HepG2 (cell line): ENCODE data around the gene FMNL2. TPM values are rescaled to one million over a fixed set of nuclear protein-coding genes. Genes with fewer than 3 reads are reported as not detected.

Experiments used
- ATAC-seq: fragments of 200-7000 bp; cut with Tn5 transposase; 3 replicates; pipeline ENCODE4 v1.9.1; 2020; ENCODE audit warnings: mild to moderate bottlenecking, moderate library complexity
- BruUV-seq: library from RNA; stranded (reverse); fragments of 400-500 nt; replicated peaks from 2 replicates; lab custom pipeline; 2021; lab: Mats Ljungman, UMichigan
- CTCF ChIA-PET: fragments of 300-600 bp; formaldehyde crosslinking; extraction: SDS; loops from one replicate; lab custom pipeline; 2021; ENCODE audit warnings: low total read pairs, inconsistent platforms, low intra/inter-chr PET ratio; lab: Yijun Ruan, JAX
- POLR2A ChIA-PET: fragments of 350-600 bp; sonication (Branson Sonifier 250); formaldehyde crosslinking; loops from one replicate; lab custom pipeline; 2020; ENCODE audit warnings: antibody characterized with exemption, inconsistent platforms; lab: Yijun Ruan, JAX
- DNase-seq: peaks from one replicate; pipeline ENCODE4 v3.0.0-alpha.2; 2015; ENCODE audit warnings: low spot score
- FAIRE-seq: peaks from 3 replicates; lab custom pipeline; 2011; peaks lifted over from hg19 to GRCh38; lab: Jason Lieb, UNC
- H2AFZ ChIP-seq: one replicate; pipeline ENCODE4 v1.6.1; 2011; ENCODE audit warnings: low read length, inconsistent platforms
- H3K27ac ChIP-seq: fragments of 300-600 bp; 3 replicates; pipeline ENCODE4 v1.8.0; 2011; ENCODE audit warnings: mixed run types, mild to moderate bottlenecking, mixed read lengths, low read length, inconsistent platforms; ENCODE audit not compliant: insufficient read depth; ENCODE audit errors: extremely low read length
- H3K27me3 ChIP-seq, 2 experiments: fragments of 200-600 bp in 1 of 2; 2 replicates in 1 of 2; 3 replicates in 1 of 2; pipeline versions ENCODE4 v1.6.0 to v1.8.0; 2011; ENCODE audit warnings: low read length in 2 of 2, mild to moderate bottlenecking in 2 of 2, moderate library complexity in 2 of 2, inconsistent platforms in 1 of 2; ENCODE audit not compliant: insufficient read depth in 2 of 2, control insufficient read depth in 1 of 2
- H3K36me3 ChIP-seq, 2 experiments: fragments of 200-600 bp in 1 of 2; replicated peaks in 1 of 2; 2 replicates in 1 of 2; 3 replicates in 1 of 2; pipeline versions ENCODE4 v1.5.1 to v1.8.0; 2011; ENCODE audit warnings: low read length in 2 of 2, inconsistent platforms in 1 of 2; ENCODE audit not compliant: insufficient read depth in 2 of 2, control insufficient read depth in 1 of 2
- H3K4me1 ChIP-seq: 2 replicates; pipeline ENCODE4 v1.5.1; 2012; ENCODE audit warnings: low read length, inconsistent platforms; ENCODE audit not compliant: insufficient read depth
- H3K4me2 ChIP-seq: 2 replicates; pipeline ENCODE4 v1.6.0; 2011; ENCODE audit warnings: low read depth, low read length, inconsistent platforms
- H3K4me3 ChIP-seq, 3 experiments: fragments of 200-600 bp in 1 of 3; sonication (generic), shearing (Covaris generic) in 1 of 3; replicated peaks in 1 of 3; 2 replicates each; pipeline ENCODE4 v1.5.1; 2011 to 2016; ENCODE audit warnings: low read length in 3 of 3, inconsistent platforms in 2 of 3, low read depth in 2 of 3, mild to moderate bottlenecking in 2 of 3, control low read depth in 1 of 3, mixed read lengths in 1 of 3; ENCODE audit not compliant: insufficient read depth in 1 of 3
- H3K79me2 ChIP-seq: one replicate; pipeline ENCODE4 v1.6.1; 2011; ENCODE audit warnings: low read length, inconsistent platforms; ENCODE audit not compliant: insufficient read depth
- H3K9ac ChIP-seq: 2 replicates; pipeline ENCODE4 v1.6.0; 2011; ENCODE audit warnings: mild to moderate bottlenecking, low read depth, low read length, inconsistent platforms; ENCODE audit not compliant: insufficient read depth
- H3K9me3 ChIP-seq: 2 replicates; pipeline ENCODE4 v1.5.1; 2012; ENCODE audit warnings: mild to moderate bottlenecking, low read length
- H4K20me1 ChIP-seq: 2 replicates; pipeline ENCODE4 v1.6.0; 2011; ENCODE audit warnings: inconsistent platforms, mild to moderate bottlenecking, low read length, moderate library complexity; ENCODE audit not compliant: insufficient read depth
- AGO2 ChIP-seq: fragments of 200-400 bp; formaldehyde crosslinking; optimal IDR thresholded peaks from 2 replicates; pipeline ENCODE3; 2017; ENCODE audit warnings: mild to moderate bottlenecking, low read depth, low read length, moderate library complexity
- ATF1 ChIP-seq: IDR thresholded peaks from 2 replicates; pipeline ENCODE4 v1.6.1; 2016; ENCODE audit warnings: mild to moderate bottlenecking, control low read depth
- EHMT2 ChIP-seq: fragments of 200-600 bp; sonication (generic); IDR thresholded peaks from 2 replicates; pipeline ENCODE4 v1.7.0; 2017; ENCODE audit warnings: antibody characterized with exemption, low read depth, low read length, borderline replicate concordance
- FOSL2 ChIP-seq: sonication (generic); formaldehyde crosslinking; IDR thresholded peaks from 2 replicates; pipeline ENCODE4 v1.4.0; 2020; ENCODE audit warnings: missing genetic modification reagents
- GPN1 ChIP-seq: sonication (generic); formaldehyde crosslinking; IDR thresholded peaks from 2 replicates; pipeline ENCODE4 v1.5.1; 2020; ENCODE audit warnings: missing genetic modification reagents, borderline replicate concordance
- GTF3A ChIP-seq: sonication (generic); formaldehyde crosslinking; conservative IDR thresholded peaks from 2 replicates; pipeline ENCODE4 v1.4.0; 2020; ENCODE audit warnings: mild to moderate bottlenecking, missing genetic modification reagents
- HDAC6 ChIP-seq: fragments of 200-600 bp; sonication (generic); IDR thresholded peaks from 2 replicates; pipeline ENCODE4 v1.7.0; 2017; ENCODE audit warnings: mild to moderate bottlenecking, antibody characterized with exemption, low read length, low read depth
- PAX8 ChIP-seq: sonication (generic); formaldehyde crosslinking; IDR thresholded peaks from 2 replicates; pipeline ENCODE4 v1.8.0; 2022; ENCODE audit warnings: mild to moderate bottlenecking, missing genetic modification reagents, borderline replicate concordance
- PITX1 ChIP-seq: sonication (generic); formaldehyde crosslinking; IDR thresholded peaks from 2 replicates; pipeline ENCODE4 v1.5.1; 2020; ENCODE audit warnings: mild to moderate bottlenecking, missing genetic modification reagents
- PPARG ChIP-seq: conservative IDR thresholded peaks from 2 replicates; pipeline ENCODE4 v1.6.1; 2016; ENCODE audit warnings: missing biosample characterization, missing genetic modification reagents
- SOX6 ChIP-seq, 2 experiments: fragments of 450-650 bp in 1 of 2; sonication (generic) in 1 of 2; formaldehyde crosslinking in 1 of 2; IDR thresholded peaks; 2 replicates each; pipeline versions ENCODE4 v1.4.0 to v1.6.1; 2017 to 2020; ENCODE audit warnings: antibody characterized with exemption in 1 of 2, mild to moderate bottlenecking in 1 of 2, missing genetic modification reagents in 1 of 2
- TGIF2 ChIP-seq: IDR thresholded peaks from 2 replicates; pipeline ENCODE4 v1.6.1; 2016; ENCODE audit warnings: control low read depth, missing compliant biosample characterization
- ZFP90 ChIP-seq: sonication (generic); formaldehyde crosslinking; IDR thresholded peaks from 2 replicates; pipeline ENCODE4 v1.8.0; 2022; ENCODE audit warnings: missing genetic modification reagents, mild to moderate bottlenecking, inconsistent platforms, borderline replicate concordance
- ZFY ChIP-seq: sonication (generic); formaldehyde crosslinking; IDR thresholded peaks from 2 replicates; pipeline ENCODE4 v1.4.0; 2020; ENCODE audit warnings: missing genetic modification reagents
- ZNF34 ChIP-seq: sonication (generic); formaldehyde crosslinking; IDR thresholded peaks from 2 replicates; pipeline ENCODE4 v1.4.0; 2020; ENCODE audit warnings: mild to moderate bottlenecking, missing genetic modification reagents, borderline replicate concordance
- ZNF644 ChIP-seq: IDR thresholded peaks from 2 replicates; pipeline ENCODE4 v1.6.1; 2016; ENCODE audit warnings: low read depth
- ZNF720 ChIP-seq: sonication (generic); formaldehyde crosslinking; IDR thresholded peaks from 2 replicates; pipeline ENCODE4 v1.4.0; 2020; ENCODE audit warnings: missing genetic modification reagents
- ZNF850 ChIP-seq: sonication (generic); formaldehyde crosslinking; conservative IDR thresholded peaks from 2 replicates; pipeline ENCODE4 v1.9.0; 2021; ENCODE audit warnings: mild to moderate bottlenecking, missing genetic modification reagents
- WGBS: methylation state at CpG from one replicate; pipeline ENCODE4 v1.1.6; 2017; ENCODE audit warnings: low lambda C conversion rate; 5-methylcytosine and 5-hydroxymethylcytosine counted together
- in situ Hi-C: cut with HindIII; loops from 2 replicates; pipeline ENCODE4 v1.10.0; 2017; ENCODE audit warnings: low pct_unique_long_range_greater_than_20kb; ENCODE audit not compliant: extremely low pct_ligation_motif_present
- intact Hi-C: fragments of 100-400 bp; cut with micrococcal nuclease; formaldehyde crosslinking; loops from one replicate; pipeline ENCODE4 v1.10.0; 2022; ENCODE audit not compliant: unreplicated experiment
- polyA plus RNA-seq, 8 experiments: library from polyadenylated mRNA; depleted of rRNA in 3 of 8; stranded (reverse) in 7 of 8; unstranded in 1 of 8; fragments of >200 nt; fragmentation: Illumina TruSeq in 4 of 8; extraction: Trizol in 4 of 8; gene quantifications; 2 replicates each; pipeline versions ENCODE4 v1.2.1 to v1.2.3, GENCODE V29; 2011 to 2016; ENCODE audit warnings: low read depth in 4 of 8, missing spikeins in 1 of 8, mixed read lengths in 1 of 8; ENCODE audit not compliant: insufficient read depth in 1 of 8
- total RNA-seq, 5 experiments: library from RNA; depleted of rRNA; stranded (reverse); fragments of >200 nt; fragmentation: Illumina TruSeq; extraction: Trizol; gene quantifications; 2 replicates each; pipeline ENCODE4 v1.2.3, GENCODE V29; 2016; ENCODE audit warnings: low read depth in 1 of 5
- TF ChIP-seq, protein P1 (sequence below): sonication (generic); formaldehyde crosslinking; IDR thresholded peaks from 2 replicates; pipeline ENCODE4 v1.9.0; 2021; ENCODE audit warnings: missing genetic modification reagents, mild to moderate bottlenecking, borderline replicate concordance
- TF ChIP-seq, protein P2 (sequence below): sonication (generic); formaldehyde crosslinking; IDR thresholded peaks from 2 replicates; pipeline ENCODE4 v1.4.0; 2020; ENCODE audit warnings: missing genetic modification reagents, borderline replicate concordance

Gene FMNL2
- total and polyA plus RNA-seq, 2 of the 13 experiments (the other 11 are each of a cell fraction or from before 2014, with no cell fraction given), result 66.5 to 67.7 TPM

DNA sequence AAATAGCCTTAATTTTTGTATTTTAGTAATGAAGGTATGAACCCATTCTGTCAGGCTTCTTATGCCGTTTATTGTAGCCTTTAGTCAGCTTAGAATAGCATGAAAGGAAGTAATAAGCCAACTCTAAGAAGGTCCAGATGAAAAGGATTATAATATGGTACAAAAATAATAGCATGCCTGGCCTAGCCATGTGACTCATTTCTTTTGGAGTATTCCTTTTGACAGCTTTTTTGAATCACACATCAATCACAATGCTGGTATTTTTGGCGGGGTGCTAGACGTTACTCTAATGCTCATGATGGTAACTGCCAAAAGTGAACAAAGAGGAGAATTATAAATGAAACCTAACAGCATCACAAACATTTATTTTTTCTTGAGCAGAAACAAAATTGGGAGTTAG lies 19.9 kb downstream of the FMNL2 start:
- in situ Hi-C loops, result no loop called here
- peaks cover 19% of the 10 kb centered on the region for H4K20me1 ChIP-seq
- H3K9ac ChIP-seq, result 0 out of 2 replicates have a peak overlapping the region, but pooled peaks have one; percentile 25
- peaks cover 88% of the 10 kb centered on the region for H3K4me1 ChIP-seq
- peaks cover 90% of the 10 kb centered on the region for H3K79me2 ChIP-seq
- FAIRE-seq, result no peak
- peak overlapping the region; percentile 64; the same call in 1 of the 2 replicates for H3K4me2 ChIP-seq
- peaks cover 1 to 11% of the 10 kb centered on the region in 2 experiments; a peak in 3 of 5 replicates for H3K36me3 ChIP-seq
- peak overlapping the region in 1 of 3 experiments; percentile 8; a peak in 1 of 6 replicates for H3K4me3 ChIP-seq
- BruUV-seq, result TSS peak; percentile 14
- POLR2A ChIA-PET, result interaction anchor here (1.0 kb wide), 3 partner anchors 12 to 179 kb away, joined by 3 to 4 read pairs (median 3); no protein-coding TSS in a partner anchor
- CTCF ChIA-PET, result no interaction called here
- intact Hi-C loops, result loop anchor here (5.0 kb wide), 1 partner anchor 72 kb away; no protein-coding TSS in a partner anchor
- TF ChIP-seq ZNF644 (CRISPR knock-in tag), result no peak
- no peak for TF ChIP-seq EHMT2
- TF ChIP-seq ZNF720 (CRISPR knock-in tag), result no peak
- TF ChIP-seq ZFP90 (CRISPR knock-in tag), result no peak
- no peak for TF ChIP-seq TGIF2 (CRISPR knock-in tag)
- TF ChIP-seq AGO2, result peak; percentile 26
- peak; percentile 20; the same call in 1 of the 2 replicates for TF ChIP-seq ATF1 (CRISPR knock-in tag)
- no peak for TF ChIP-seq PAX8 (CRISPR knock-in tag)
- no peak for TF ChIP-seq SOX6 (IDR thresholded peaks at IDR 0.05)
- peak; percentile 12; the same call in 1 of the 2 replicates for TF ChIP-seq SOX6 (CRISPR knock-in tag; IDR thresholded peaks at IDR 0.05)
- no peak for TF ChIP-seq PPARG
- no peak for TF ChIP-seq FOSL2 (CRISPR knock-in tag)
- no peak for TF ChIP-seq GTF3A (CRISPR knock-in tag)
- TF ChIP-seq, protein P1, sequence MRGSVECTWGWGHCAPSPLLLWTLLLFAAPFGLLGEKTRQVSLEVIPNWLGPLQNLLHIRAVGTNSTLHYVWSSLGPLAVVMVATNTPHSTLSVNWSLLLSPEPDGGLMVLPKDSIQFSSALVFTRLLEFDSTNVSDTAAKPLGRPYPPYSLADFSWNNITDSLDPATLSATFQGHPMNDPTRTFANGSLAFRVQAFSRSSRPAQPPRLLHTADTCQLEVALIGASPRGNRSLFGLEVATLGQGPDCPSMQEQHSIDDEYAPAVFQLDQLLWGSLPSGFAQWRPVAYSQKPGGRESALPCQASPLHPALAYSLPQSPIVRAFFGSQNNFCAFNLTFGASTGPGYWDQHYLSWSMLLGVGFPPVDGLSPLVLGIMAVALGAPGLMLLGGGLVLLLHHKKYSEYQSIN (CRISPR knock-in tag), result no peak
- no peak for TF ChIP-seq ZNF34 (CRISPR knock-in tag)
- TF ChIP-seq, protein P2, sequence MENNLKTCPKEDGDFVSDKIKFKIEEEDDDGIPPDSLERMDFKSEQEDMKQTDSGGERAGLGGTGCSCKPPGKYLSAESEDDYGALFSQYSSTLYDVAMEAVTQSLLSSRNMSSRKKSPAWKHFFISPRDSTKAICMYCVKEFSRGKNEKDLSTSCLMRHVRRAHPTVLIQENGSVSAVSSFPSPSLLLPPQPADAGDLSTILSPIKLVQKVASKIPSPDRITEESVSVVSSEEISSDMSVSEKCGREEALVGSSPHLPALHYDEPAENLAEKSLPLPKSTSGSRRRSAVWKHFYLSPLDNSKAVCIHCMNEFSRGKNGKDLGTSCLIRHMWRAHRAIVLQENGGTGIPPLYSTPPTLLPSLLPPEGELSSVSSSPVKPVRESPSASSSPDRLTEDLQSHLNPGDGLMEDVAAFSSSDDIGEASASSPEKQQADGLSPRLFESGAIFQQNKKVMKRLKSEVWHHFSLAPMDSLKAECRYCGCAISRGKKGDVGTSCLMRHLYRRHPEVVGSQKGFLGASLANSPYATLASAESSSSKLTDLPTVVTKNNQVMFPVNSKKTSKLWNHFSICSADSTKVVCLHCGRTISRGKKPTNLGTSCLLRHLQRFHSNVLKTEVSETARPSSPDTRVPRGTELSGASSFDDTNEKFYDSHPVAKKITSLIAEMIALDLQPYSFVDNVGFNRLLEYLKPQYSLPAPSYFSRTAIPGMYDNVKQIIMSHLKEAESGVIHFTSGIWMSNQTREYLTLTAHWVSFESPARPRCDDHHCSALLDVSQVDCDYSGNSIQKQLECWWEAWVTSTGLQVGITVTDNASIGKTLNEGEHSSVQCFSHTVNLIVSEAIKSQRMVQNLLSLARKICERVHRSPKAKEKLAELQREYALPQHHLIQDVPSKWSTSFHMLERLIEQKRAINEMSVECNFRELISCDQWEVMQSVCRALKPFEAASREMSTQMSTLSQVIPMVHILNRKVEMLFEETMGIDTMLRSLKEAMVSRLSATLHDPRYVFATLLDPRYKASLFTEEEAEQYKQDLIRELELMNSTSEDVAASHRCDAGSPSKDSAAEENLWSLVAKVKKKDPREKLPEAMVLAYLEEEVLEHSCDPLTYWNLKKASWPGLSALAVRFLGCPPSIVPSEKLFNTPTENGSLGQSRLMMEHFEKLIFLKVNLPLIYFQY, result no peak
- TF ChIP-seq PITX1, result no peak
- no peak for TF ChIP-seq ZNF850 (CRISPR knock-in tag)
- TF ChIP-seq GPN1, result no peak
- no peak for TF ChIP-seq ZFY (CRISPR knock-in tag)
- no peak for TF ChIP-seq HDAC6
- DNase-seq, result no peak
- no peaks in the 10 kb centered on the region for H3K9me3 ChIP-seq
- peak overlapping the region; percentile 56 for H3K27ac ChIP-seq
- no peak overlapping the region for H2AFZ ChIP-seq
- 94% methylated on average over 3 of the region's 3 CpGs for WGBS
- no peak for ATAC-seq
- no peaks in the 10 kb centered on the region for H3K27me3 ChIP-seq
